GM12873 (cell line): ENCODE data around the gene FUNDC2.
A peak's percentile ranks its signal among the peaks of the same experiment; 100 is the strongest.

ENCODE experiments used
- CTCF ChIP-seq: IDR thresholded peaks from 2 replicates; pipeline ENCODE4 v1.5.1; 2012; ENCODE audit warnings: low read depth, mild to moderate bottlenecking, moderate library complexity, low read length, control low read depth; ENCODE audit not compliant: insufficient read depth; ENCODE audit errors: missing control alignments

The FUNDC2 gene

DNA sequence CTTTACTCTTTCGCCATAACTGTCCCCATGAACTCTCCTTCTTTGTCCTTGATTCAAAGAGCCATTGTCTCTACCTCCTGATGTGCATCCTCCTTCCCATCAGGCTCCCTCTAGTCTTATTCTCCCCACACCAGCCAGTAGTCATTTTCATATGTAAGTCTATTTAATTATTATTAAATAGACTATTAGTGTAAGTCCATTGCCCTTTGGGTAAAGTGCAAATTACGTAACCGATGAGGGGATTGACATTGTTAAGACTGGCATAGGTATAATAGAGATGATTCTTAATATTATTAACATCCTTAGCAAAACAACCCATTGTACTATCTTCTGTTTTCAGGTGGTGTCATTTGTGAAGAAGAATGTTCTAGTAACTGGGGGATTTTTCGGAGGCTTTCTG is 27.6 kb downstream of the FUNDC2 start:
- no peak for TF ChIP-seq CTCF

GRCh38 chrX:155055494-155055893 is 28.9 kb downstream of the FUNDC2 start:
- TF ChIP-seq CTCF = no peak

GRCh38 chrX:155056471-155056870 is 29.8 kb downstream of the FUNDC2 start:
- no peak for TF ChIP-seq CTCF

DNA sequence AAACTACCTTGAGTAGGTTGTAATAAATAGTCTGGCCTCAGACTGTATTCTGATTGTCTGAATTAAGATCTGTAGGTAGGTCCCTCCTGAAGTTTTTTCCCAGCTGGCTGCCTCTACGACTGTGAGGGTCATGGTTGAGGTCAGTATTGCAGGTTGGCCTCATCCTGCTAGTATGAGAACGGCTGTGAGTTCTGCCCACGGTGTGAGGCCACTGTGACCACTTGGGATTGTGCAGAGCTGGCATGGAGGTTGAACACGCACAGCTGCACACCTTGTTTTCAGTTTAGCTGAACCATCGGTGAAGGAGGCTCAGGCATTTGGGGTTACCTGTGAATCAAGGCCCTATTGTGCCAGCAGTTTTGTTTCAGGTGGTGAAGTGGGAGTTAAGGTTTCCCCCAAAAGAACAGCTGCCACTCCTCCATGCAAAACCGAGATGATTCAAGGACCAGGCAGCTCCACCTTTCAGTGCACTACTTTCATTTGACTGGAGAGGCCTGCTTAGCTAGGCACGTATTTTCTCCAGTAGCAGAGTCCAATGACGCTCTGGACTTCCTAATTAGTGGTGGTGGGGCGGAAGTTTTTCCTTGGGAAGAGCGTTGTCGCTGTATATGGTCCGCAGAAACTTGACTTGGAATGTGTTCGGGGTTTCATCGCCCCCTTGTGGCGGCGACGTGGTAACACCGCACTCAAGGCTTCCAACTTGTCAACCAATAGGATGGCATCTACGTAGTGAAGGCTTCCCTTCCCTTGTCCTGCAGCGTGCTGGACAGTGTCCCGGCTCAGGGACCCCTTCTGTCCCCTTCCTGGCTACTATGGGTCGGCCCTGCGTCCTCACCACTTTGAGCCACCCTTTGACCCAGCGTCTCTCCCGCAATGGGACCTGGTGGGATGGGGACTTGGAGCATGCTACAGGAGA is 30.5 kb downstream of the FUNDC2 start:
- peak; percentile 89 for TF ChIP-seq CTCF

DNA sequence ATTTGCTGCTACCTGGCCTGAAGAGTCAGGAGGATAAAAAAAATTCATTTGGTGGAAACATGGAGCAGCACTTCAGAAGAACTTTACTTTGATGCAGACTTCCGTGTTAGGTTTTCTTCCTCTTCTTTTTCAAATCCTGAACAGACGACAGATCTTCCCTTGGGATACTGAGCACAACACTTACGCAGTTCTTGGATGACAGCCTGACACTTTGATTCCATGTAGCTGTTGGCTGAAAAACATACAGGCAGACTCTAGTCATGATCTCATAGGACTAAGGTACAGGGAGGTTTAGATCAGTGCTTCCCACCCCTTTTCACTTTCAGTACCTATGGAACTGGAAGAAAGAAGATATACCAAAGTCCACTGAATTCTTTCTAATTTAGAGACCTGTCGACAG is 35.1 kb downstream of the FUNDC2 start:
- TF ChIP-seq CTCF = no peak

DNA sequence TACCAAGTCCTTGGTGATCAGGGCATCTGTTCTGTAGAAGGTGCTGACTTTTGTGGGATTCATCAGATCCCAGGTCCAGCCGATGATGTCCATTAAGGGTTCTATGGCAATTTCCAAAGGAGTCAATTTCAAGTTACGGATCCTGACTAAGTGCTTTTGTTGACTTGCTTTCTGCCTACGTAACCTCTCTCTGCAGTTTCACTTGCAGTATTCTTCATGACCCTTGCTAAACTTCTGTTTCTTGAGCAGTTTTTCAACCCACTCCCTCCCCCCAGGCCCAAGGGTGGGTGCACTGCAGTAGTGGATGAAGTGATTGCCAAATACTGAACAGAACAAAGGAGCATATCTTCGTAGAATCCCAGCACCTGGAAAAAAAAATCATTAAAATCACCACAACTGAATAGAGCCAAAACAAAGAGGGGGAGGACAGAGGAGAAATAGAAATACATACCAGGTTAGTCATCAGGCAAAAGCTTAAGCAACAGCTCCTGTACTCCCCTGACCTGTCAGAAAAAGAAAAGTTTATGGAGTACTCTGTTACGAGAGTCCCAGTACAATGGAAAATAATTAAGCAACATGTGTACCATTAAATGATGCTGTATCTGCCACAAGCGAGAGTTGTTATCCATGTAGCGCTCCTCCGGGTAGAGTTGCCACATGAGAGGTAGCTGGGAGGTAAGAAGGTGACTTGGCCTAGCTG is 38.5 kb downstream of the FUNDC2 start:
- TF ChIP-seq CTCF = no peak

- no peak for TF ChIP-seq CTCF
Observed at GRCh38 chrX:155068165-155068564, 41.5 kb downstream of the FUNDC2 start.
